Mucosa of descending colon (tissue), 3 donors: ENCODE results near the gene RDX. TPM values are rescaled to one million over a fixed set of nuclear protein-coding genes. Genes with fewer than 3 reads are reported as not detected.
"Not testable (repeated sequence)": the region's sequence is repeated elsewhere in the genome, so short reads cannot be mapped to it uniquely, and the experiment has no call there.

ENCODE experiments used
- ATAC-seq: fragments of 200-7000 bp; cut with Tn5 transposase; one replicate; pipeline ENCODE4 v1.9.1; 2020; ENCODE audit warnings: mild to moderate bottlenecking, moderate library complexity
- DNase-seq, 3 donors: peaks; one replicate each; pipeline ENCODE4 v3.0.0-alpha.2; 2020
- H3K36me3 ChIP-seq: fragments of 200-600 bp; one replicate; pipeline ENCODE4 v1.8.0; 2021; ENCODE audit warnings: low read depth, mild to moderate bottlenecking
- H3K4me1 ChIP-seq: fragments of 200-600 bp; one replicate; pipeline ENCODE4 v1.8.0; 2021; ENCODE audit warnings: low read depth, mild to moderate bottlenecking
- H3K4me3 ChIP-seq: fragments of 200-600 bp; one replicate; pipeline ENCODE4 v1.8.0; 2021; ENCODE audit warnings: mild to moderate bottlenecking
- H3K9me3 ChIP-seq: fragments of 200-600 bp; one replicate; pipeline ENCODE4 v1.8.0; 2021; ENCODE audit warnings: mild to moderate bottlenecking
- intact Hi-C, 2 donors: fragments of 100-400 bp; cut with DNase I in 1 of 2; cut with micrococcal nuclease in 1 of 2; formaldehyde crosslinking; loops; one replicate each; pipeline versions ENCODE4 v1.11.0 to v1.11.1; 2022; cut with DNase I, micrococcal nuclease
- total RNA-seq, 3 donors: library from RNA; stranded (reverse); fragmentation: NEBNext Ultra II Directional in 2 of 3; extraction: Animal tissue kit (Norgen Biotek cat#: 25700) in 2 of 3; gene quantifications; one replicate each; pipeline versions ENCODE4 v1.2.1 to v1.2.4, GENCODE V29; 2021 to 2023
- TF ChIP-seq, protein P1 (sequence below): fragments of 200-600 bp; IDR thresholded peaks from one replicate; pipeline ENCODE4 v1.8.0; 2022; ENCODE audit warnings: antibody characterized with exemption, mild to moderate bottlenecking
- donor health status: DM: no; HTN: no; CAD: no; lungs with moderate emphysema.
- donor health status: DM: no; HTN: no; CAD: no.
- donor health status: DM: no; HTN: yes; CAD: no.

RDX gene
- total RNA-seq, 3 donors from 2014 or later, result 26.7 to 83.7 (median 26.8) TPM

DNA sequence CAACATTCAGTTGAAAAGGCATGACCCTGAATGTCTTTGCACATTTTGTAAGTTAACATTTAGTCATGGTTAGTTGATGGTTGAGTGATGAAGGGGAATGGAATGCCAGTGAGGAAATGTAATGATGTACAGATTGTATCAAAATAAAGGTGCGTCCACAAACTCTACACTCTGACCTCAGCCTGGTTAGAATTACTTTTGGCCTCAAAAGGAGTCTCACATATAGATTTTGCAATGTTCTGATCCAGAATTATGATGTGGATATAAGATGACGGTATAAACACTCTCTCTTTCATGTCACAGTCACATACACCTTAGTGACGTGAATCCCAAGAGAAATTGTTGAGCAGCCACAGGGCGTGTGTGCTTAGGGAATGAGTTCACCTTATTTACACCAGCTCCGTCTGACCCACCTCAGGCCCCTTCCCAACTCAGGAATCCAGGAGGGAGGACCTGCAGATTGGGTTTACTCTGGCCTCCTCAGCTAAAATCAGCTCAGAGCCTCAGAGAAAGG lies 100.1 kb downstream of the RDX start:
- no peak for DNase-seq
- intact Hi-C loops, result loop anchor here in 1 of 2 donors (10.0 kb wide), 1 partner anchor 251 kb away; no protein-coding TSS in a partner anchor
- no peaks in the 10 kb centered on the region for H3K36me3 ChIP-seq
- ATAC-seq, result peak; percentile 65
- no peaks in the 10 kb centered on the region for H3K4me1 ChIP-seq
- no peak overlapping the region for H3K4me3 ChIP-seq
- TF ChIP-seq, protein P1, sequence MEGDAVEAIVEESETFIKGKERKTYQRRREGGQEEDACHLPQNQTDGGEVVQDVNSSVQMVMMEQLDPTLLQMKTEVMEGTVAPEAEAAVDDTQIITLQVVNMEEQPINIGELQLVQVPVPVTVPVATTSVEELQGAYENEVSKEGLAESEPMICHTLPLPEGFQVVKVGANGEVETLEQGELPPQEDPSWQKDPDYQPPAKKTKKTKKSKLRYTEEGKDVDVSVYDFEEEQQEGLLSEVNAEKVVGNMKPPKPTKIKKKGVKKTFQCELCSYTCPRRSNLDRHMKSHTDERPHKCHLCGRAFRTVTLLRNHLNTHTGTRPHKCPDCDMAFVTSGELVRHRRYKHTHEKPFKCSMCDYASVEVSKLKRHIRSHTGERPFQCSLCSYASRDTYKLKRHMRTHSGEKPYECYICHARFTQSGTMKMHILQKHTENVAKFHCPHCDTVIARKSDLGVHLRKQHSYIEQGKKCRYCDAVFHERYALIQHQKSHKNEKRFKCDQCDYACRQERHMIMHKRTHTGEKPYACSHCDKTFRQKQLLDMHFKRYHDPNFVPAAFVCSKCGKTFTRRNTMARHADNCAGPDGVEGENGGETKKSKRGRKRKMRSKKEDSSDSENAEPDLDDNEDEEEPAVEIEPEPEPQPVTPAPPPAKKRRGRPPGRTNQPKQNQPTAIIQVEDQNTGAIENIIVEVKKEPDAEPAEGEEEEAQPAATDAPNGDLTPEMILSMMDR, result no peak
- H3K9me3 ChIP-seq, result no peaks in the 10 kb centered on the region

DNA sequence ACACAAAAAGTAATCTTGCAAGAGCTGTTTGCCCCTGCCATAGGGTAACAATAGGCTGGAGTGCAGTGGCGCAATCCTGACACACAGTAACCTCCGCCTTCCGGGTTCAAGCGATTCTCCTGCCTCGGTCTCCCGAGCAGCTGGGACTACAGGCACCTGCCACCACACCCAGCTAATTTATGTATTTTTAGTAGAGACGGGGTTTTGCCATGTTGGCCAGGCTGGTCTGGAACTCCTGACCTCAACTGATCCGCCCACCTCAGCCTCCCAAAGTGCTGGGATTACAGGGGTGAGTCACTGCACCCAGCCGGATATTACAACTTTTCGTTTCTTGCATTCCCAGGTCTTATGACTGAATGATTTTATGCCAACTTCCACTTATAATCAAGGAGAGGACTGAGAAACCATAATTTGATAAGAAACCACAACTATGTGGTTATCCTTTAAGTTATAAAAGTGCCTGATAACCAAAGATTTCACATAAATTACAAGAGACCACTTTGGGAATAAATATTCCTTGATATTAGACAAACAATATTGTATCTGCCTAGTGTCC lies 102.1 kb downstream of the RDX start:
- intact Hi-C loops, result loop anchor here in 1 of 2 donors (10.0 kb wide), 1 partner anchor 249 kb away; no protein-coding TSS in a partner anchor
- not testable (repeated sequence) for H3K36me3 ChIP-seq, H3K4me3 ChIP-seq, H3K9me3 ChIP-seq, H3K4me1 ChIP-seq
- DNase-seq (peak in 2 of 3 donors; percentile 25 to 52), ATAC-seq (peak; percentile 72)

DNA sequence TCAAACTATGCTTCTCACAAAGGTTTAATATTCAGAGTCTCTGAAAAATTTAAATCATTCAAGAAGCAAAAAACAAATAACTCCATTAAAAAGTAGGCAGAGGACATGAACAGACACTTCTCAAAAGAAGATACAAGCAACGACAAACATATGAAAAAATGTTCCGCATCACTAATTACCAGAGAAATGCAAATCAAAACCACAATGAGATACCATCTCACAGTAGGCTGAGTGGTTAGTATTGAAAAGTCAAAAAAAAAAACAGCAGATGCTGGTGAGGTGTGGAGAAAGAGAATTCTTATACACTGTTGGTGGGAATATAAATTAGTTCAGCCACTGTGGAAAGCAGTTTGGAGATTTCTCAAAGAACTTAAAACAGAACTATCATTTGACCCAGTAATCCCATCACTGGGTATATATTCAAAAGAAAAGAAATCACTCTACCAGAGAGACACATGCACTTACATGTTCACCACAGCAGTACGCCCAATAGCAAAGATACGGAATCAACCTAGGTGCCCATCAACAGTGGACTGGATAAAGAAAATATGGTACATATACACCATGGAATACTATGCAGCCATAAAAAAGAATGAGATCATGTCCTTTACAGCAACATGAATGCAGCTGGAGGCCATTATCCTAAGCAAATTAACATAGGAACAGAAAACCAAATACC lies 103.7 kb downstream of the RDX start:
- not testable (repeated sequence) for DNase-seq, H3K9me3 ChIP-seq, ATAC-seq, H3K4me1 ChIP-seq, H3K4me3 ChIP-seq, H3K36me3 ChIP-seq
- intact Hi-C loops, result loop anchor here in 1 of 2 donors (10.0 kb wide), 1 partner anchor 248 kb away; no protein-coding TSS in a partner anchor

DNA sequence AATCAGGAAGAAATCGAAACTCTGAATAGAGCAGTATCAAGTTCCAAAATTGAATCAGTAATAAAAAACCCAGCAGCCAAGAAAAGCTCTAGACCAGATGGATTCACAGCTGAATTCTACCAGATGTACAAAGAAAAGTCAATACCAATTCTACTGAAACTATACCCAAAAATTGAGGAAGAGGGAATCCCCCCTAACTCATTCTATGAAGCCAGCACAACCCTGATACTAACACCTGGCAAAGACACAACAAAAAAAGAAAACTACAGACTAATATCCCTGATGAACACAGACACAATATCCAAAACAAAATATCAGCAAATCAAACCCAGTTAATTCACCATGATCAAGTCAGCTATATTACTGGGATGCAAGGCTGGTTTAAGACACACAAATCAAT lies 105.5 kb downstream of the RDX start:
- ATAC-seq (no peak), DNase-seq (no peak)
- intact Hi-C loops, result loop anchor here in 1 of 2 donors (10.0 kb wide), 1 partner anchor 246 kb away; no protein-coding TSS in a partner anchor
- TF ChIP-seq, protein P1, result no peak
- Histone ChIP-seq H3K36me3 (no peaks in the 10 kb centered on the region), H3K4me1 (no peaks in the 10 kb centered on the region), H3K4me3 (no peak overlapping the region), H3K9me3 (no peaks in the 10 kb centered on the region)

DNA sequence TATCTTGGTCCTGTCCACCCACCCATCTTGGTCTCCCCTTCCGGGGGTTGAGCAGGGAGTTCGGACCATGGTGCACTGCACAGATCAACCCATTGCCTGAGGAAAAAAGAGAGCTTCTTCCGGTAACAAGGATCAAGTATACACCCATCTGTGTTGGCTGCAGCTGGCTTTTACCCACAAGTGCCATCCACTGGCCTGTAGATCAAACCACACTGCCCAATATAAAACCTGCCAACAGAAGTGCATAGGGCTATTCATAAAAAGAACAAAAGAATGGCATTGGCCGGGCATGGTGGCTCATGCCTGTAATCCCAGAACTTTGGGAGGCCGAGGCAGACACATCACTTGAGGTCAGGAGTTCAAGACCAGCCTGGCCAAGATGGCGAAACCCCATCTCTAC lies 108.7 kb downstream of the RDX start:
- H3K4me1 ChIP-seq, result no peaks in the 10 kb centered on the region
- TF ChIP-seq, protein P1, result no peak
- no peaks in the 10 kb centered on the region for H3K9me3 ChIP-seq
- ATAC-seq (no peak), DNase-seq (no peak)
- intact Hi-C loops, result no loop called here
- H3K4me3 ChIP-seq, result no peak overlapping the region
- H3K36me3 ChIP-seq, result no peaks in the 10 kb centered on the region

DNA sequence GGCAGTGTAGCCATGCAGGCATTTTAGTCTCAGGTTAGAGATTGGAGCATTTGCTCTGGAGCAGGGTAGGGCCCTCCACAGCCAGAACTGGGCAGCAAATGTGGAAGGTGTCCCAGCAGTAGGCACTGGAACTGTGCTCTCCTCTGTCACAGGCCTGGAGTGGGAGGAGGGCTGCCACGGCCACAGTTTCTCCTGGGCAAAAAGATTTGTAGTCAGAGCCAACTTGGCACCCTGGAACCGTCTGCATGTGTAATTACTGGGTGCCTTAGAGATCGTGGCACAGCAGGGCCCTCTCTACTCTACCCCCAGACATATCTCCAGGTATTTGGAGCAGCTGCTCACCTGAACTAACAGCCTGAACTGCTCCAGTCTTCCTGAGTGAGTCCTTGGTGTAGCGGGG lies 109.5 kb downstream of the RDX start:
- TF ChIP-seq, protein P1, result no peak
- Histone ChIP-seq H3K36me3 (no peaks in the 10 kb centered on the region), H3K4me1 (no peaks in the 10 kb centered on the region), H3K4me3 (no peak overlapping the region), H3K9me3 (no peaks in the 10 kb centered on the region)
- ATAC-seq (no peak), DNase-seq (no peak)
- intact Hi-C loops, result no loop called here
